Sigmoid colon (tissue), 7 donors: ENCODE measurements around the gene ZMIZ1. TPM values are rescaled to one million over a fixed set of nuclear protein-coding genes. Genes with fewer than 3 reads are reported as not detected.
A peak's percentile ranks its signal among the peaks of the same experiment; 100 is the strongest.

Source experiments
- DNase-seq: peaks from one replicate; pipeline ENCODE4 v3.0.0-alpha.2; 2019
- H3K27ac ChIP-seq, 4 donors: fragments of 200-600 bp; sonication (generic); one replicate each; pipeline ENCODE4 v1.5.1; 2016 to 2019; ENCODE audit warnings: mild to moderate bottlenecking in 1 of 4
- H3K27me3 ChIP-seq, 3 donors: fragments of 200-600 bp; sonication (generic); one replicate each; pipeline ENCODE4 v1.5.1; 2019; ENCODE audit warnings: mild to moderate bottlenecking in 1 of 3
- H3K36me3 ChIP-seq, 4 donors: fragments of 200-600 bp; sonication (generic); one replicate each; pipeline ENCODE4 v1.5.1; 2016 to 2019
- H3K4me1 ChIP-seq, 4 donors: fragments of 200-600 bp; sonication (generic); one replicate each; pipeline ENCODE4 v1.5.1; 2017 to 2019
- H3K4me3 ChIP-seq, 4 donors: fragments of 200-600 bp; sonication (generic); one replicate each; pipeline ENCODE4 v1.5.1; 2017 to 2019; ENCODE audit warnings: mild to moderate bottlenecking in 2 of 4, moderate library complexity in 1 of 4
- H3K9me3 ChIP-seq, 4 donors: fragments of 200-600 bp in 3 of 4; sonication (generic) in 3 of 4; one replicate each; pipeline versions ENCODE4 v1.5.1 to v1.6.1; 2013 to 2019
- CTCF ChIP-seq, 4 experiments: fragments of 450-650 bp in 3 of 4; fragments of 200-600 bp in 1 of 4; IDR thresholded peaks; one replicate each; pipeline ENCODE4 v1.5.1; 2016 to 2019; ENCODE audit warnings: antibody characterized with exemption in 4 of 4, mild to moderate bottlenecking in 3 of 4, moderate library complexity in 2 of 4
- EP300 ChIP-seq, 4 donors: sonication (generic); formaldehyde crosslinking; IDR thresholded peaks; one replicate each; pipeline ENCODE4 v1.6.1; 2017; ENCODE audit warnings: antibody characterized with exemption in 4 of 4
- POLR2A ChIP-seq, 2 donors: fragments of 450-650 bp; IDR thresholded peaks; one replicate each; pipeline ENCODE4 v1.6.1; 2016; ENCODE audit warnings: antibody characterized with exemption in 2 of 2, mild to moderate bottlenecking in 2 of 2, moderate library complexity in 2 of 2
- POLR2AphosphoS5 ChIP-seq, 4 donors: sonication (generic); formaldehyde crosslinking; IDR thresholded peaks; one replicate each; pipeline ENCODE4 v1.6.1; 2017; ENCODE audit warnings: antibody characterized with exemption in 4 of 4
- WGBS, 2 donors: extraction: QIAGEN DNeasy Blood & Tissue Kit; methylation state at CpG; one replicate each; pipeline ENCODE4 v1.1.7; 2013; 5-methylcytosine and 5-hydroxymethylcytosine counted together
- intact Hi-C: fragments of 100-400 bp; cut with DNase I; formaldehyde crosslinking; loops from one replicate; pipeline ENCODE4 v1.15.1; 2023
- polyA plus RNA-seq, 3 donors: library from polyadenylated mRNA; stranded (reverse); fragments of 200-250 nt; gene quantifications; one replicate each; pipeline ENCODE4 v1.2.3, GENCODE V29; 2013
- total RNA-seq, 4 donors: library from RNA; depleted of rRNA; stranded (reverse); fragments of >200 nt; gene quantifications; one replicate each; pipeline ENCODE4 v1.1.0, GENCODE V29; 2016
- donor health status: healthy with polysubstance abuse.
- donor health status: Bipolar disorder and iron deficiency.
- donor health status: healthy.

Gene ZMIZ1
- total and polyA plus RNA-seq, 7 donors: 17.4 to 49.3 (median 31.5) TPM

DNA sequence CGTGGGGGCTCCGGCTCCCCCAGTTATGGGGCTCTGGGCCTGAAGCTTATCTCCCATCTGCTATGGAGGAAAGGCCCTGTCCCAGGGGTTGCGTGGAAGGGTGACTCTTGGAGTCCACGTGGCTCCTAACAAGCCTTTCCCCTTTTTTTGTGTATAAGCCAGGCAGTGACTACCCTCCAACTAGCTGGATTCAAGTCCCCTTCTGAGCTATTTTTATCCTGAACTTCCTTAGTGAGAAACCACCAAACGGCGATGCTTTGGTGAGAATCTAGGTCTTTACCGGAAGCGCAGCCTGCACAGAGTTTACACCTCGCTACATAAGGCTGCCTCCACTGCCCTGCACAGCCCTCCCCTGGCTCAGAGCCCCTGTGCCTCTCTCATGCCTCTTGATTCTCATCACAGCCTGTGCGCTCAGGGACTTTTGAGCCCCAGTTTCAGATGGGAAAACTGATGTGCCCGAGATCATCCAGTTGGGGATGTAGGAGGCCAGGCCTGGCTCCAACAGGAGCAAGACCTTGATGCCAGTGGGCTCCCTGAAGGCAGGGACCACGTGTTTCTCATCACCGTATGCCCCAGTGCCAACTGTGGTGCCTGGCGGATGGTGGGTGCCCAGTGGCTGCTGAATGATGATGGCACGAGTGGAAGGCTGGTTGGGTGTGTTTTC lies 176.2 kb downstream of the ZMIZ1 start:
- H3K27ac ChIP-seq: peak overlapping the region; percentile 76 to 98 (median 94)
- DNase-seq: no peak
- 54 to 83% methylated on average over 15 of the region's 15 CpGs for WGBS, 2 donors
- H3K4me3 ChIP-seq: peak overlapping the region in 2 of 4 donors; percentile 65 to 69
- H3K27me3 ChIP-seq: no peaks in the 10 kb centered on the region
- no peaks in the 10 kb centered on the region for H3K36me3 ChIP-seq
- peaks cover 0 to 96% (median 89%) of the 10 kb centered on the region in 4 donors for H3K4me1 ChIP-seq
- H3K9me3 ChIP-seq: no peaks in the 10 kb centered on the region
- no peak for TF ChIP-seq CTCF (IDR thresholded peaks at IDR 0.05)
- TF ChIP-seq EP300 (IDR thresholded peaks at IDR 0.05): no peak
- peak in 1 of 4 donors; percentile 17 for TF ChIP-seq POLR2AphosphoS5 (IDR thresholded peaks at IDR 0.05)
- no peak for TF ChIP-seq POLR2A (IDR thresholded peaks at IDR 0.05)
- intact Hi-C loops: no loop called here

DNA sequence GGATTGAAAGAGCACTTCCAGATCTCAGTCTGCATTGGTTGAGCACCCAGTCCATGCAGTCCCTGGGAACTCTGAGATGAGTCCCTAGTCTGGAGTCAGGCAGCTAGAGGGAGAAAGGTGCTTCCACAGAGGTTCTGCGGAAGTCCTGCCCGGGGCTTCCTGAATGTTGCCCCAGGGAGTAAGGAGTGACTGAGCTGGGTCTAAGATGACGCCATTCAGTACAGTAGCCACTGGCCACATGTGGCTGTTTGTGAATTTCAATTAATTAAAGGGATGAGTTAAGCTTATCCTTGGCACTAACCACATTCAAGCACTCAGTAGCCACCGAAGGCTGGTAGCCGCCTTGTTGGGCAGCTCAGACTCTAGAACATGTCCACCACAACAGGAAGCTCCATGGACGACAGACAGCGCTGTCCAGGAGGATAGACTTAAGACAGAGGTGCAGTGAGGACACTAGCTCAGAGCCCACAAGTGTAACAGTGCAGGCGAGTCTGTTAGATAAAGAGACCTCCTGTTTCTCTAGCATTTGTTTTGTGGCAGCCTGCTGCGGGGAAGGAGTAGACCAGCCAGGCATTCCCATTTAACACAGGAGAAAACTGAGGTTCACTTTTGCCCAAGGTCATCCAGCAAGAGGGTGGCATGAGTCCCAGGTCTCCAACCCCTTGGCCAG lies 176.9 kb downstream of the ZMIZ1 start:
- TF ChIP-seq CTCF (IDR thresholded peaks at IDR 0.05): no peak
- TF ChIP-seq POLR2AphosphoS5 (IDR thresholded peaks at IDR 0.05): no peak
- TF ChIP-seq POLR2A (IDR thresholded peaks at IDR 0.05): no peak
- no peak for TF ChIP-seq EP300 (IDR thresholded peaks at IDR 0.05)
- intact Hi-C loops: no loop called here
- DNase-seq: no peak
- no peaks in the 10 kb centered on the region for H3K9me3 ChIP-seq
- H3K4me3 ChIP-seq: no peak overlapping the region
- H3K36me3 ChIP-seq: no peaks in the 10 kb centered on the region
- whole genome bisulfite sequencing, 2 donors: 79 to 87% methylated on average over 9 of the region's 9 CpGs
- peaks cover 0 to 98% (median 89%) of the 10 kb centered on the region in 4 donors for H3K4me1 ChIP-seq
- H3K27me3 ChIP-seq: no peaks in the 10 kb centered on the region
- H3K27ac ChIP-seq: peak overlapping the region; percentile 76 to 98 (median 94)

- WGBS, 2 donors: 73 to 84% methylated on average over 14 of the region's 14 CpGs
- Histone ChIP-seq H3K27ac (peak overlapping the region; percentile 76 to 98 (median 94)), H3K9me3 (no peaks in the 10 kb centered on the region), H3K27me3 (no peaks in the 10 kb centered on the region), H3K4me3 (no peak overlapping the region), H3K36me3 (no peaks in the 10 kb centered on the region), H3K4me1 (peaks cover 0 to 96% (median 89%) of the 10 kb centered on the region in 4 donors)
- peak; percentile 92 for DNase-seq
- intact Hi-C loops: no loop called here
- peak; percentile 37 to 68 (median 60) for TF ChIP-seq POLR2AphosphoS5 (IDR thresholded peaks at IDR 0.05)
- no peak for TF ChIP-seq CTCF (IDR thresholded peaks at IDR 0.05)
- no peak for TF ChIP-seq POLR2A (IDR thresholded peaks at IDR 0.05)
- peak in 3 of 4 donors; percentile 67 to 89 (median 87) for TF ChIP-seq EP300 (IDR thresholded peaks at IDR 0.05)
Measured at GRCh38 chr10:79246209-79246581, 177.4 kb downstream of the ZMIZ1 start.

DNA sequence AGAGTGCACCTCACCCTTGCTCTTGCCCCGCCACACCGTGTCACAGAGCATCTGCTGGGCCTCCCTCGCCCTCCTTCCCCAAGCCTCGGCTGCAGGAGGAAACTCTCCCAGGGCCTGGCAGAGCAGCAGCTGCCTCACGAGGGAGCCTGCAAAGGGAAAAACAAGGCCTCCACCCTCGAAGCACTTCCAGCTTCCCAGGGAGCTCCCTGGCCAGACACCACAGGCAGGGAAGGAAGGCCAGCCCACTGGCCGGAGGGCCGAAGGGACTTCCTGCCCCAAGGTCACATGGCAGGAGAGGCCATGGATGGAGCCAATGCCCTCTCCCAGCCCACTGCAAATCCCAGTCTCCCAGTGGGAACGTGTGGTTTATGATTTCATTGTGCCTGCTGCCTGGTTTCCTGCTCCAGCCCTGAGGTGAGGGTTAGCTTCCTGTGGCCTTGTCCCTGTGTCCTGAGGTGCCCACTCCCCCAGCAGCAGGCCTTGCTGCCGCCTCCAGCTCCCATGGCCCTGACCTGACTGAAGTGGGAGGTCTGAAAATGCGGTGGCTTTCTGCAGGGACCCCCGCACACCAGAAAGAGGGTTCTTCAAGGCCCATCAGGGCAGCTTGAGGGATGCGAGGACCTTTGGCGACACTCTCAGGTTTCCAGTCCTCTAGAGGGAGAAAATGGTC lies 178.0 kb downstream of the ZMIZ1 start:
- peak in 2 of 4 donors; percentile 4 to 7 for TF ChIP-seq POLR2AphosphoS5 (IDR thresholded peaks at IDR 0.05)
- no peak for TF ChIP-seq EP300 (IDR thresholded peaks at IDR 0.05)
- peak; percentile 92 for DNase-seq
- Histone ChIP-seq H3K36me3 (no peaks in the 10 kb centered on the region), H3K27me3 (no peaks in the 10 kb centered on the region), H3K27ac (peak overlapping the region; percentile 76 to 98 (median 94)), H3K4me3 (no peak overlapping the region), H3K9me3 (no peaks in the 10 kb centered on the region), H3K4me1 (peaks cover 0 to 96% (median 89%) of the 10 kb centered on the region in 4 donors)
- WGBS, 2 donors: 65 to 76% methylated on average over 14 of the region's 14 CpGs
- intact Hi-C loops: no loop called here
